Calu3 (cell line): ENCODE results near the gene TECPR2. TPM values are rescaled to one million over a fixed set of nuclear protein-coding genes. Genes with fewer than 3 reads are reported as not detected.

ENCODE experiments used
- BruUV-seq: library from RNA; stranded (reverse); fragments of 400-500 nt; replicated peaks from 2 replicates; lab custom pipeline; 2021; lab: Mats Ljungman, UMichigan
- CTCF ChIA-PET: fragments of 300-600 bp; sonication (Branson Sonifier 250); formaldehyde crosslinking; loops from one replicate; lab custom pipeline; 2022; ENCODE audit warnings: antibody characterized with exemption; lab: Charles Lee
- DNase-seq: peaks from one replicate; pipeline ENCODE4 v3.0.0; 2022
- H3K27ac Mint-ChIP-seq: one replicate; pipeline ENCODE4 v1.8.0; 2022; ENCODE audit warnings: mixed read lengths; ENCODE audit not compliant: unreplicated experiment
- H3K27me3 Mint-ChIP-seq: one replicate; pipeline ENCODE4 v1.8.0; 2022; ENCODE audit warnings: mixed read lengths; ENCODE audit not compliant: unreplicated experiment
- H3K36me3 Mint-ChIP-seq: one replicate; pipeline ENCODE4 v1.8.0; 2022; ENCODE audit warnings: mild to moderate bottlenecking, moderate library complexity, mixed read lengths; ENCODE audit not compliant: insufficient read depth, unreplicated experiment
- H3K4me1 Mint-ChIP-seq: one replicate; pipeline ENCODE4 v1.8.0; 2022; ENCODE audit warnings: mild to moderate bottlenecking, low read depth, mixed read lengths; ENCODE audit not compliant: unreplicated experiment
- H3K4me3 Mint-ChIP-seq: one replicate; pipeline ENCODE4 v1.8.0; 2022; ENCODE audit warnings: mild to moderate bottlenecking, low read depth, moderate library complexity, mixed read lengths; ENCODE audit not compliant: unreplicated experiment
- H3K9me3 Mint-ChIP-seq: one replicate; pipeline ENCODE4 v1.8.0; 2022; ENCODE audit warnings: low read depth, mixed read lengths; ENCODE audit not compliant: unreplicated experiment
- CTCF ChIP-seq: fragments of 200-600 bp; IDR thresholded peaks from one replicate; pipeline ENCODE4 v1.8.0; 2022; ENCODE audit warnings: antibody characterized with exemption; ENCODE audit not compliant: unreplicated experiment
- intact Hi-C: fragments of 100-400 bp; cut with micrococcal nuclease; formaldehyde crosslinking; loops from one replicate; pipeline ENCODE4 v1.10.0; 2022; ENCODE audit not compliant: unreplicated experiment
- total RNA-seq: library from RNA; stranded (reverse); gene quantifications from 2 replicates; pipeline ENCODE4 v1.2.3, GENCODE V29; 2022

The TECPR2 gene
- total RNA-seq, 1 experiment from 2014 or later, result 21.7 TPM

- no peaks in the 10 kb centered on the region for H3K27me3 Mint-ChIP-seq
- no peak for TF ChIP-seq CTCF
- H3K4me1 Mint-ChIP-seq, result peaks cover 26% of the 10 kb centered on the region
- no peak for DNase-seq
- intact Hi-C loops, result loop anchor here (2.0 kb wide), 1 partner anchor 67 kb away; the partner anchor contains the start of gene RCOR1
- peaks cover 16% of the 10 kb centered on the region for H3K36me3 Mint-ChIP-seq
- CTCF ChIA-PET, result interaction anchor here (1.3 kb wide), 1 partner anchor 10 kb away, joined by 3 read pairs; no protein-coding TSS in a partner anchor
- peak overlapping the region; percentile 91 for H3K27ac Mint-ChIP-seq
- no peaks in the 10 kb centered on the region for H3K9me3 Mint-ChIP-seq
- BruUV-seq, result no TSS peak
- H3K4me3 Mint-ChIP-seq, result peak overlapping the region; percentile 97
Measured at GRCh38 chr14:102525929-102526497, 163.3 kb downstream of the TECPR2 start.

- H3K27ac Mint-ChIP-seq, result no peak overlapping the region
- H3K27me3 Mint-ChIP-seq, result no peaks in the 10 kb centered on the region
- DNase-seq, result no peak
- BruUV-seq, result no TSS peak
- CTCF ChIA-PET, result interaction anchor here (0.6 kb wide), 2 partner anchors 42 to 92 kb away, joined by 5 to 7 read pairs; no protein-coding TSS in a partner anchor
- H3K9me3 Mint-ChIP-seq, result no peaks in the 10 kb centered on the region
- intact Hi-C loops, result no loop called here
- H3K4me3 Mint-ChIP-seq, result no peak overlapping the region
- no peak for TF ChIP-seq CTCF
- peaks cover 16% of the 10 kb centered on the region for H3K36me3 Mint-ChIP-seq
- H3K4me1 Mint-ChIP-seq, result peaks cover 16% of the 10 kb centered on the region
Measured at GRCh38 chr14:102528431-102529170, 165.9 kb downstream of the TECPR2 start.

GRCh38 chr14:102530828-102531478 lies 168.2 kb downstream of the TECPR2 start:
- CTCF ChIA-PET, result interaction anchor here (0.5 kb wide), 1 partner anchor 859 kb away, joined by 7 read pairs; no protein-coding TSS in a partner anchor
- Mint-ChIP-seq H3K4me1 (peaks cover 2% of the 10 kb centered on the region), H3K27me3 (no peaks in the 10 kb centered on the region), H3K9me3 (no peaks in the 10 kb centered on the region), H3K4me3 (no peak overlapping the region), H3K27ac (no peak overlapping the region), H3K36me3 (peaks cover 7% of the 10 kb centered on the region)
- TF ChIP-seq CTCF, result no peak
- intact Hi-C loops, result no loop called here
- no peak for DNase-seq
- BruUV-seq, result no TSS peak

GRCh38 chr14:102532204-102532658 lies 169.5 kb downstream of the TECPR2 start:
- Mint-ChIP-seq H3K4me1 (no peaks in the 10 kb centered on the region), H3K4me3 (no peak overlapping the region), H3K9me3 (no peaks in the 10 kb centered on the region), H3K27ac (no peak overlapping the region), H3K27me3 (no peaks in the 10 kb centered on the region), H3K36me3 (peaks cover 3% of the 10 kb centered on the region)
- CTCF ChIA-PET, result interaction anchor here (0.6 kb wide), 1 partner anchor 15 kb away, joined by 3 read pairs; no protein-coding TSS in a partner anchor
- no peak for DNase-seq
- intact Hi-C loops, result no loop called here
- no peak for TF ChIP-seq CTCF
- no TSS peak for BruUV-seq
